ENCODE measurements around the gene EP400.
A peak's percentile ranks its signal among the peaks of the same experiment; 100 is the strongest.

Gene EP400

GRCh38 chr12:132055535-132056096 lies 105.9 kb downstream of the EP400 start:
- H3K27ac ChIP-seq (ENCODE audit: extremely low read depth, low read depth, low read length), result no peak overlapping the region
- H3K4me1 ChIP-seq (ENCODE audit: control insufficient read depth, insufficient read depth, low read length), result no peaks in the 10 kb centered on the region
- peaks cover 26 to 83% of the 10 kb centered on the region in 2 experiments for H3K36me3 ChIP-seq (ENCODE audit: control insufficient read depth in 2 of 2, insufficient read depth in 1 of 2, low read length in 2 of 2)
- TF ChIP-seq, protein P1, sequence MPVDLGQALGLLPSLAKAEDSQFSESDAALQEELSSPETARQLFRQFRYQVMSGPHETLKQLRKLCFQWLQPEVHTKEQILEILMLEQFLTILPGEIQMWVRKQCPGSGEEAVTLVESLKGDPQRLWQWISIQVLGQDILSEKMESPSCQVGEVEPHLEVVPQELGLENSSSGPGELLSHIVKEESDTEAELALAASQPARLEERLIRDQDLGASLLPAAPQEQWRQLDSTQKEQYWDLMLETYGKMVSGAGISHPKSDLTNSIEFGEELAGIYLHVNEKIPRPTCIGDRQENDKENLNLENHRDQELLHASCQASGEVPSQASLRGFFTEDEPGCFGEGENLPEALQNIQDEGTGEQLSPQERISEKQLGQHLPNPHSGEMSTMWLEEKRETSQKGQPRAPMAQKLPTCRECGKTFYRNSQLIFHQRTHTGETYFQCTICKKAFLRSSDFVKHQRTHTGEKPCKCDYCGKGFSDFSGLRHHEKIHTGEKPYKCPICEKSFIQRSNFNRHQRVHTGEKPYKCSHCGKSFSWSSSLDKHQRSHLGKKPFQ (tag by site-specific recombination; IDR thresholded peaks at IDR 0.05), result peak; percentile 59; the same call in 1 of the 2 replicates
- TF ChIP-seq ZNF514 (tag by site-specific recombination; IDR thresholded peaks at IDR 0.05) (no peak), PRDM6 (tag by site-specific recombination; IDR thresholded peaks at IDR 0.05) (no peak), ZFHX2 (tag by site-specific recombination; conservative IDR thresholded peaks at IDR 0.05) (peak; percentile 31; the same call in 1 of the 2 replicates), BCL11B (tag by site-specific recombination; IDR thresholded peaks at IDR 0.05; ENCODE audit: low read depth) (no peak), ZNF48 (tag by site-specific recombination; IDR thresholded peaks at IDR 0.05) (no peak), ZNF391 (tag by site-specific recombination; IDR thresholded peaks at IDR 0.05; ENCODE audit: borderline replicate concordance, low read depth) (no peak), EGR2 (tag by site-specific recombination; IDR thresholded peaks at IDR 0.05; ENCODE audit: low read depth) (peak; percentile 62; the same call in 1 of the 2 replicates), ZNF518A (tag by site-specific recombination; conservative IDR thresholded peaks at IDR 0.05; ENCODE audit: low read depth) (no peak), ZNF670 (tag by site-specific recombination; IDR thresholded peaks at IDR 0.05; ENCODE audit: low read depth) (no peak), ZNF658 (tag by site-specific recombination; IDR thresholded peaks at IDR 0.05) (no peak), ZNF121 (tag by site-specific recombination; IDR thresholded peaks at IDR 0.05) (no peak), ZNF37A (tag by site-specific recombination; IDR thresholded peaks at IDR 0.05) (no peak), HOXD13 (CRISPR knock-in tag; IDR thresholded peaks at IDR 0.05; ENCODE audit: borderline replicate concordance) (no peak), ZNF513 (tag by site-specific recombination; IDR thresholded peaks at IDR 0.05) (no peak), MZF1 (tag by site-specific recombination; IDR thresholded peaks at IDR 0.05; ENCODE audit: borderline replicate concordance) (no peak), ZXDB (tag by site-specific recombination; IDR thresholded peaks at IDR 0.05) (no peak), CTCF (tag by site-specific recombination; IDR thresholded peaks at IDR 0.05) (no peak), ZEB2 (tag by site-specific recombination; IDR thresholded peaks at IDR 0.05) (no peak), KLF9 (tag by site-specific recombination; IDR thresholded peaks at IDR 0.05; ENCODE audit: low read depth) (peak; percentile 20; the same call in 1 of the 2 replicates), ZNF558 (tag by site-specific recombination; IDR thresholded peaks at IDR 0.05) (no peak), BCL11A (tag by site-specific recombination; IDR thresholded peaks at IDR 0.05; ENCODE audit: low read depth) (no peak), ZNF654 (tag by site-specific recombination; IDR thresholded peaks at IDR 0.05; ENCODE audit: low read depth) (no peak), ZNF629 (tag by site-specific recombination; IDR thresholded peaks at IDR 0.05) (no peak), MEIS1 (CRISPR knock-in tag; IDR thresholded peaks at IDR 0.05; ENCODE audit: borderline replicate concordance) (no peak)
- TF ChIP-seq, protein P2, sequence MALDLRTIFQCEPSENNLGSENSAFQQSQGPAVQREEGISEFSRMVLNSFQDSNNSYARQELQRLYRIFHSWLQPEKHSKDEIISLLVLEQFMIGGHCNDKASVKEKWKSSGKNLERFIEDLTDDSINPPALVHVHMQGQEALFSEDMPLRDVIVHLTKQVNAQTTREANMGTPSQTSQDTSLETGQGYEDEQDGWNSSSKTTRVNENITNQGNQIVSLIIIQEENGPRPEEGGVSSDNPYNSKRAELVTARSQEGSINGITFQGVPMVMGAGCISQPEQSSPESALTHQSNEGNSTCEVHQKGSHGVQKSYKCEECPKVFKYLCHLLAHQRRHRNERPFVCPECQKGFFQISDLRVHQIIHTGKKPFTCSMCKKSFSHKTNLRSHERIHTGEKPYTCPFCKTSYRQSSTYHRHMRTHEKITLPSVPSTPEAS (tag by site-specific recombination; IDR thresholded peaks at IDR 0.05), result no peak

More at GRCh38 chr12:132055535-132056096, 105.9 kb downstream of the EP400 start:
- no peak overlapping the region for H3K4me3 ChIP-seq (ENCODE audit: low read depth, low read length)
- ChIA-PET POLR2A (no interaction called here), CTCF (no interaction called here)
- H3K9me3 ChIP-seq (ENCODE audit: control insufficient read depth, insufficient read depth, low read depth, low read length), result no peaks in the 10 kb centered on the region
